HPDE6-E6E7 (cell line): ENCODE data around the gene SGTA.

Source experiments
- DNase-seq: peaks from one replicate; pipeline ENCODE4 v3.0.0; 2011; ENCODE audit warnings: missing footprints; ENCODE audit errors: extremely low spot score

The SGTA gene

GRCh38 chr19:2770055-2771013, 12.7 kb downstream of the SGTA start:
- DNase-seq: no peak

DNA sequence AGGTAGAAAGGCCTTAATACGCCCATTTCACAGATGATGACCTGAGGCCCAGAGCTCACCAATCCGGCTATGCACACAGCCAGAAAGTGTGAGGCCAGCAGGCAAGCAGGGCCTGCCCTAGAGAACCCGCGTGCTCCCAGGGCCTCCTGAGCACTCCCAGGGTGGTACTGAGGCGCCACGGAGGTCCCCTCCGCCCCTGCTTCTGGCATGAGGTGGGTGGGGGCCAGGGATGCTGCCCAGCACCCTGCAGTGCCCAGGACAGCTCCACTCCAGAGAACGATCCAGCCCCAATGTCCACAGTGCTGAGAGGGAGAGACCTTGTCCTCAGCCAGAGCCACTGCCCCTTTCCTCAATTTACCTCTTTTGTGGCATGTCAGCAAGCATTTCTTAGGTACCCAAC, 13.9 kb downstream of the SGTA start:
- no peak for DNase-seq

DNA sequence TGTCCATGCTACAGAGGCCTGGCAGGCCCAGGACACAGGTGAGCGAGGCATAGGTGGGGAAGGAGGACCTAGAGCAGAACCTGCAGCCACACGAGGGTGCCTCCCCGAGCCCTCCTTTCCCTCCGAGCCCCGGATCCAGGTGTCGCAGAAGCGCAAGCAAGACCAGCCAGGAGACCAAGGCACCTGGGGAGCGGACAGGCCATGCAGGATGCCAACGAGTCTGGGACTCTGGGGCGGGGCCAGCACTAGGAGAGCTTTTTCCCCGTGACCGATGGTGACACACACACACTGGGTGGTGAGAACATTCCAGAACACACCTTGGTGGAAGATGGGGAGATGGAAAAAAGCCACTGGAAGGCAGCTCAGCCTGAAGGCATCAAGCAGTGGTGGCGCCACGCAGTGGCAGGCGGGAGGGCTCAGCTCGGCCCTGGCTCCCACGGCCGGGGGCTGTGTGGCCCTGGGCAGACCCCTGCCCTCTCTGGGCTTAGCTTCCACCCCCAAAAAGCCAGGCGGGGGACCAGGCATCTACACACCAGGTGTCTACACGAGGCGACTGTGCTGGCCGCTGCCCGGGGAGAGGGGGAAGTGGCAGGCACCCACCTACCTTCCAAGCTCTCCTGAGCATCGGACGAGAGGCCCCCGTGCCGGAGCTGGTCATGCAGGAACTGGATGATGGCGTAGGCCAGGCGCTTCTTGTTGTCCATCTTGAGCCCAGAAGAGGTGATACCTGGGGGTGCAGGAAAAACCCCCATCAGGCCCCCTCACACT, 14.5 kb downstream of the SGTA start:
- no peak for DNase-seq

DNA sequence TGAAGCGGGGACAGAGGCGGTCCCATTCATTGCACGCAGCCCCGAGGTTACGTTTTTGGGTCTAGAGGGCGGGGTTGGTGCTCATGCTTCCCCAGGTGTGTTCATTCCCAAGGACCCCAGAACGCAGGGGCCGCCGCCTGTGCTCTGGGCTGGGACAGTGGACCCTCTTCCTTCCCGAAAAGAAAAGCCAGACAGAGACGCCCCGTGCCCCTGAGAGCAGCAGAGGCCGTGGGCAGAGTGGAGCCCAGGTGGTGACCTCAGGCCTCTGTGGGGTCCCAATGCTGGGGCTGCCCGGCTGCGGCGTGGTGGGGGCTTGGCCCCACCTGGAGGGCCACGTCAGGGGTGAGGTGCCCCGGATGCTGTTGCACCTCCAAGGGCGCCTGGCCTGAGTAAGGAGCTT, 15.4 kb downstream of the SGTA start:
- DNase-seq: no peak

GRCh38 chr19:2766594-2767372, 16.3 kb downstream of the SGTA start:
- DNase-seq: no peak

DNA sequence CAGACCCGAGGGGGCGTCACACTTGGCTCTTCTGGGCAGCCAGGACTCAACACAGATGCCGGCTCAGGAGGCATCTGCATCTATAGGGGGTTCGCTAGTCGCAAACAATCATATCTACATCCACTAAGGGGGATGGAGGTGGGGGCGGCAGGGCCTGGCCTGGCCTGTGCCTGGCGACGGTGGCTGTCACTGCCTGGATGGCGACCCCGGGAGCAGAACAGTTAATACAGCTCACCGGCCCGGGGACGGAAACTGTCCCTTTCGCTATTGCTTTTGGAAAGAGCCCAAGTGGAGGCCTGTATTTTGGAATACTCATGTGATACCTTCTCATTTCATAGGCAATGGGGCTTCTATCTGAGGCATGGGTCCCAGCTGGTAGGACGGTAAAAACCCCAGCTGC, 17.7 kb downstream of the SGTA start:
- no peak for DNase-seq

DNA sequence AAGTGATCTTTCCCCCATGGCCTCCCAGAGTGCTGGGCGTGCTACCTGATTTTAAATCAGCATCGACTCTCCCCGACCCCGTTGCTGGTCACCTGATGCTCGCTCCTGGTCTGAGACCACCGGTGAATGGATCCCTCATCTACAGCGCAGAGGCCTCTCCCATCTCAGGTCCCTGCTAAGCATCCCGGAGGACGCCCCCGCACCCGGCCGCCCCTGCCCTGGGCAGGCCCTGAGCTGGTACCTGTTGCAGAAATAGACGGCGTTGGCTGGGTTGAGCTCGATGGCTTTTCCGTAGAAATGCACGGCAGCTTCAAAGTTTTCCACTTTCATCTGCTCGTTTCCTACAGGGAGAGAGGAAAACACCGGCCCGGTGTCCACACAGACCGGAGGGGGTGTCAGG, 18.1 kb downstream of the SGTA start:
- DNase-seq: no peak

DNA sequence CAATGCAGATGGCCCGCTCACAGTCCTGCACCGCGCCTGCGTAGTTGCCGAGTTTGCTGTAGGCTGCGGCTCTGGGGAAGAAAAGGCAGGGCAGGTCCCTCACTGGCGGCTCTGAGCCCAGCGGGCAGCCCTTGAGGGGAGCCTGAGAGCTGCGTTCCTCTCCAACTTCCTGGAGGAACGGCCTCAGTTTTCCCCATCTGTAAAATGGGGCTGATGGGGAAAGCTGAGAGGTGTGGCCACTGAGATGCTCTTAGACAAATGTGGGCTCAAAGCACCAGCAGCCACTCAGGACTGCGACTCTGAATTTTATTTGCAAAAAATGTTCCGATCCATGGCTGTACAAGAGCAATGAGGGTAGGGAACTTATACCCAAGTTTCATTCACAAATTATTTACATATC, 19.4 kb downstream of the SGTA start:
- DNase-seq: no peak

GRCh38 chr19:2762783-2763496, 20.1 kb downstream of the SGTA start:
- no peak for DNase-seq

DNA sequence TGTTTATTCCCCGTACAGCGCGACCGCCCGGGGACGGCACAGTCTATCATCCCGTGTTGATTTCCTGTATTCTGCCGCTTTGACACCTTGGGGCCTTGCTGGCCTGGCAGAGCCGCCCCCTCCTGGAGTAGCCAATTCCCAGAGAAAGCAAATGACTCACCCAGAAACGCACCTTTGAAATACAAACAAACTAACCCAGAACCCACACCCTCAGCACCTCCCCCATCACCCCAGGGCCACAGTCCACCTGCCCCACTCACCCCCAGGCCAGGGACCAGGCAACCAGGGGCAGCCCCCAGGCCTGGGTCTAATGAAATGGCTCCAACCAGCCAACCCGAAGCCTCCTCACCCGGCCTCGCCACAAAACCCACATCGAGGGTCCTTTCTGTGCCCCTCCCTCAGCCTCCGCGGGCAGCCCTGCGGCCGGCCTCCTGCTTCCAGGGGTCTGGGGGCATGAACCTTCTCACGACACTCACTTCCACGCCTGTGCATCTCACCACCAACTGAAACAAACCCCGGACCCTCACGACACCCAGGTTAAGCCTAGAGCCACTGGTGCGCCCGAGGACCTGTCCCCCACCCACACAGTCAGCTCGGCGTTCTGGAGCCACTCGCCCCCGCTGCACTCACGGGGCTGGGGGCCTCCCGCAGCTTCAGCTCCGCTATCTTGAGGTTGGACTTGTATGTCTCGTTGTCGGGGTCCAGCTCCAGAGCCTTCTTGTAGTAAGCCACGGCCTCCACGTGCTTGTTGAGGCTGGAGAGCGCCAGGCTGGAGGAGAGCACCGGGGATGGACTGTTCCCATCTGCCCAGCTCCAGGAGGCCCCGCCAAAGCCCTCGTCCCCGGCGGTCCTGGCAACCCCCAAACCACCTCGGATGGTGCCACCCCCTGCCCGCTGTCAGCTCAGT, 20.9 kb downstream of the SGTA start:
- no peak for DNase-seq

DNA sequence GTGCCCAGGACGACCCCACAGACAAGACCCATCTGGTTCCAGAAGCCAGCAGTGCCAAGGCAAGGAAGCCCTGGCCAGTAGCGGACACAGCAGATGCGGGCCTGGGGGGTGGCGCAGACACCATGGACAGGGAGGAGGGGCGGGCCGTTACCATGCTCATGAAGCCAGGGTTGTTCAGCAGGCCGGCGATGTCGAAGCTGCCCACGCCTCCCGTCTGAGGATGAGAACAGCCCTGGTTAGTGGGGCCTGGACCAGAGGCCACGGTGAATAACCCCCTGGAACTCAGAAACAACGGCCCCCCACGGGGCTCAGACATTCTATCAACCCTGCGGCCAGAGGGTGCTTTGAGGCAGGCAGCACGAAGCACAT, 21.8 kb downstream of the SGTA start:
- no peak for DNase-seq

DNA sequence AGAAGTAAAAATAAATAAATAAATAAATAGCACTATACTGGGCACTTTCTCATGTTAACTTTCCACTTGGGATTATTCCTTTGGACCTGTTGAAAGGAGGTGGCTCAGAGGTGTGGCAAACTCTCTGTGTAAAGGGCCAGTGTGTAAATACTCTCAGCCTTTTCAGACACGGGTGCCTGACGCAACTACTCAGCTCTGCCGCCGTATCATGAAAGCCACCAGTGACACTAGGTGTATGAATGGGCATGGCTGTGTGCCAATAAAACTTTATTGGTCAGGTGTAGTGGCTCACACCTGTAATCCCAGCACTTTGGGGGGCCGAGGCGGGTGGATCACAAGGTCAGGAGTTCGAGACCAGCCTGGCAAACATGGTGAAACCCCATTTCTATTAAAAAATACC, 23.1 kb downstream of the SGTA start:
- no peak for DNase-seq

- DNase-seq: no peak
Observed at GRCh38 chr19:2759362-2759761, 23.7 kb downstream of the SGTA start.

DNA sequence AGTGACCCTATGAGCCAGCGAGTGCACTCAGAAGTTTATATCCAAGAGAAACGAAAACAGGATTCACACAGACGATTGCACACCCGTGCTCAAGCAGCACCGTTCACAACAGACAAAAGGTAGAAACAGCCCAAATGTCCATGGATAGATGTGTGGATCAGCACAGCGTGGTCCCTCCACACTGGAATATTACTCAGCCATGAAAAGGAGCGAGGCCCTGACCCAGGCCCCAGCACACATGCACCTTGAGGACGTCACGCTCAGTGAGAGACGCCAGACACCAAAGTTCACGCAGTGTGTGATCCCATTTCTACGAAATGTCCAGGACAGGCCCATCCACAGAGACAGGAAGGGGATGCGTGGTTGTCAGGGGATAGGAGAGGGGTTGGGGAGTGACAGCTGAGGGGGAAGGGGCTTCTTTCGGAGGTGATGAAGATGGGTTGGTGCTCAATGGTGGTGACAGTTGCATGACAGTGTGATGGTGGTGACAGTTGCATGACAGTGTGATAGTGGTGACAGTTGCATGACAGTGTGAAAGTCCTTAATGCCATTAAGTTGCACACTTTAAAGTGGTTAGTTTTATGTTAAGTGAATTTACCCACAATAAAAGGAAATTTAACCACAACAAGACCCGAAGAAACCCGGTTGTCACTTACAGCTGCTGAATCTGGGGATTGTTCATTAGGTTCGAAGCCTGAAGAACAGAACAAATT, 24.3 kb downstream of the SGTA start:
- no peak for DNase-seq

- no peak for DNase-seq
Observed at GRCh38 chr19:2756921-2757881, 25.9 kb downstream of the SGTA start.

DNA sequence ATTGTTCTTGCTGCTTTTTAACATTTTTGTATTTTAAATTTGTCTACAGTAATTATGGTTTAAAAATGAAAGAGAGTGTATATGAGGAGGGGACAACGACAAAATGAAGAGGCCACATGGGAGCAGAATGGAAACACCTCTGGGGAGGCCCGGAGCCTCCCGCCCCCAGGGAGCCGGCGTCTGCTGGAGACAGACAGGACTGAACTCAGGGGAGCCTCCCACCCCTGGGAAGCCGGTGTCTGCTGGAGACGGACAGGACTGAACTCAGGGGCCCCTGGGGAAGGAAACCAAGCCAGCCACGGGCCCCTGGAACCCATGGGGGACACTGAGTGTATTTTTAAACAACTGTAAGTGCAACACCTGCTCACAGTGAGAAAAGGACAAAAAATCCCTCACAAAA, 26.6 kb downstream of the SGTA start:
- DNase-seq: no peak

GRCh38 chr19:2755811-2756210, 27.3 kb downstream of the SGTA start:
- DNase-seq: no peak

DNA sequence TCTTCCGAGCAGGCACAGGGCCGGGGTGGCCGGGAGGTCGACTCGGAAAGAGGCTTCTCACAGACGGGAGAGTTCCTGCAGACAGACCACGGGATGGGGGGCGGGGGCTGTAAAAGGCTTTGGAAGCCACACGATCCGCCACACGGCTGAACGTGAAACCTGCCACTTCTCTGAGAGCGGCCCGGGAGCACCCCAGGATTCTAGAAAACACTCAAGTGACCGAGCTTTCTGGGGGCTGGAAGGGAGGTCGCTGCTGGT, 27.7 kb downstream of the SGTA start:
- no peak for DNase-seq
